ENCODE data around the gene ZBTB6. TPM values are rescaled to one million over a fixed set of nuclear protein-coding genes. Genes with fewer than 3 reads are reported as not detected.

The ZBTB6 gene
- total and polyA plus RNA-seq, 2 of the 13 experiments (the other 11 are each of a cell fraction or from before 2014, with no cell fraction given), result 3.7 to 7.1 TPM

GRCh38 chr9:122912964-122913673, at the start of gene ZBTB6 (continued):
- TF ChIP-seq, protein P1, sequence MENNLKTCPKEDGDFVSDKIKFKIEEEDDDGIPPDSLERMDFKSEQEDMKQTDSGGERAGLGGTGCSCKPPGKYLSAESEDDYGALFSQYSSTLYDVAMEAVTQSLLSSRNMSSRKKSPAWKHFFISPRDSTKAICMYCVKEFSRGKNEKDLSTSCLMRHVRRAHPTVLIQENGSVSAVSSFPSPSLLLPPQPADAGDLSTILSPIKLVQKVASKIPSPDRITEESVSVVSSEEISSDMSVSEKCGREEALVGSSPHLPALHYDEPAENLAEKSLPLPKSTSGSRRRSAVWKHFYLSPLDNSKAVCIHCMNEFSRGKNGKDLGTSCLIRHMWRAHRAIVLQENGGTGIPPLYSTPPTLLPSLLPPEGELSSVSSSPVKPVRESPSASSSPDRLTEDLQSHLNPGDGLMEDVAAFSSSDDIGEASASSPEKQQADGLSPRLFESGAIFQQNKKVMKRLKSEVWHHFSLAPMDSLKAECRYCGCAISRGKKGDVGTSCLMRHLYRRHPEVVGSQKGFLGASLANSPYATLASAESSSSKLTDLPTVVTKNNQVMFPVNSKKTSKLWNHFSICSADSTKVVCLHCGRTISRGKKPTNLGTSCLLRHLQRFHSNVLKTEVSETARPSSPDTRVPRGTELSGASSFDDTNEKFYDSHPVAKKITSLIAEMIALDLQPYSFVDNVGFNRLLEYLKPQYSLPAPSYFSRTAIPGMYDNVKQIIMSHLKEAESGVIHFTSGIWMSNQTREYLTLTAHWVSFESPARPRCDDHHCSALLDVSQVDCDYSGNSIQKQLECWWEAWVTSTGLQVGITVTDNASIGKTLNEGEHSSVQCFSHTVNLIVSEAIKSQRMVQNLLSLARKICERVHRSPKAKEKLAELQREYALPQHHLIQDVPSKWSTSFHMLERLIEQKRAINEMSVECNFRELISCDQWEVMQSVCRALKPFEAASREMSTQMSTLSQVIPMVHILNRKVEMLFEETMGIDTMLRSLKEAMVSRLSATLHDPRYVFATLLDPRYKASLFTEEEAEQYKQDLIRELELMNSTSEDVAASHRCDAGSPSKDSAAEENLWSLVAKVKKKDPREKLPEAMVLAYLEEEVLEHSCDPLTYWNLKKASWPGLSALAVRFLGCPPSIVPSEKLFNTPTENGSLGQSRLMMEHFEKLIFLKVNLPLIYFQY (CRISPR knock-in tag; IDR thresholded peaks at IDR 0.05; ENCODE audit: borderline replicate concordance), result 0 out of 2 replicates have a peak, but pooled peaks have one; percentile 14
- TF ChIP-seq ZNF335 (CRISPR knock-in tag; IDR thresholded peaks at IDR 0.05), result peak; percentile 94
- TF ChIP-seq SALL2 (CRISPR knock-in tag; IDR thresholded peaks at IDR 0.05), result peak; percentile 71
- no peak for TF ChIP-seq POGZ (CRISPR knock-in tag; IDR thresholded peaks at IDR 0.05)
- TF ChIP-seq ZZZ3 (CRISPR knock-in tag; IDR thresholded peaks at IDR 0.05; ENCODE audit: borderline replicate concordance), result peak; percentile 51; the same call in 1 of the 2 replicates
- no peak for TF ChIP-seq ZNF121 (CRISPR knock-in tag; IDR thresholded peaks at IDR 0.05)
- TF ChIP-seq PLRG1 (conservative IDR thresholded peaks at IDR 0.05), result no peak
- TF ChIP-seq TBL1XR1 (IDR thresholded peaks at IDR 0.05; ENCODE audit: borderline replicate concordance, low read length, partially characterized antibody), result no peak
- 0 out of 2 replicates have a peak, but pooled peaks have one; percentile 49 for TF ChIP-seq ZNF800 (CRISPR knock-in tag; IDR thresholded peaks at IDR 0.05)
- no peak for TF ChIP-seq TCF7 (IDR thresholded peaks at IDR 0.05; ENCODE audit: low read depth)
- TF ChIP-seq ADNP (CRISPR knock-in tag; IDR thresholded peaks at IDR 0.05), result no peak
- no peak for TF ChIP-seq CC2D1A (CRISPR knock-in tag; IDR thresholded peaks at IDR 0.05)
- TF ChIP-seq ATF4 (CRISPR knock-in tag; IDR thresholded peaks at IDR 0.05), result 0 out of 4 replicates have a peak, but pooled peaks of 1 of the 2 experiments have one; percentile 10
- TF ChIP-seq ZNF75D (CRISPR knock-in tag; IDR thresholded peaks at IDR 0.05; ENCODE audit: borderline replicate concordance), result no peak
- no peak for TF ChIP-seq ZNF142 (CRISPR knock-in tag; IDR thresholded peaks at IDR 0.05)
- no peak for TF ChIP-seq ZNF3 (CRISPR knock-in tag; IDR thresholded peaks at IDR 0.05)
- TF ChIP-seq SIX1 (CRISPR knock-in tag; IDR thresholded peaks at IDR 0.05; ENCODE audit: borderline replicate concordance), result peak; percentile 12; the same call in 1 of the 2 replicates

Data from HepG2 (cell line).